Naive thymus-derived CD4-positive, alpha-beta T cell (primary cell): ENCODE results near the gene ST8SIA5. TPM values are rescaled to one million over a fixed set of nuclear protein-coding genes. Genes with fewer than 3 reads are reported as not detected.

Experiments
- ATAC-seq: fragments of 150-1000 bp; cut with Tn5 transposase; 2 replicates; pipeline ENCODE4 v1.10.0; 2021; ENCODE audit warnings: mild to moderate bottlenecking, moderate library complexity
- CTCF ChIA-PET: fragments of 350-600 bp; sonication (Branson Sonifier 250); formaldehyde crosslinking; loops from one replicate; lab custom pipeline; 2021; ENCODE audit warnings: antibody characterized with exemption; lab: Charles Lee
- POLR2A ChIA-PET: fragments of 350-600 bp; sonication (Branson Sonifier 250); formaldehyde crosslinking; loops from one replicate; lab custom pipeline; 2021; ENCODE audit warnings: antibody characterized with exemption, inconsistent platforms; lab: Charles Lee
- DNase-seq, 9 donors: peaks; one replicate each; pipeline versions ENCODE4 v3.0.0 to v3.0.0-alpha.2; 2020 to 2022; ENCODE audit warnings: mixed read lengths in 1 of 9
- H3K27ac ChIP-seq: one replicate; pipeline ENCODE4 v1.7.0; 2013; ENCODE audit warnings: mild to moderate bottlenecking, low read depth, low read length, moderate library complexity
- H3K27me3 ChIP-seq, 2 donors: one replicate each; pipeline ENCODE4 v1.7.0; 2013; ENCODE audit warnings: low read length in 2 of 2, mild to moderate bottlenecking in 2 of 2, moderate library complexity in 2 of 2; ENCODE audit not compliant: control insufficient read depth in 2 of 2, insufficient read depth in 2 of 2
- H3K36me3 ChIP-seq, 3 experiments: 1 replicate in 2 of 3; 2 replicates in 1 of 3; pipeline ENCODE4 v1.7.0; 2013; ENCODE audit warnings: low read length in 3 of 3, mild to moderate bottlenecking in 3 of 3, moderate library complexity in 1 of 3; ENCODE audit not compliant: insufficient read depth in 3 of 3, control insufficient read depth in 2 of 3
- H3K4me1 ChIP-seq, 2 donors: one replicate each; pipeline ENCODE4 v1.7.0; 2013; ENCODE audit warnings: low read length in 2 of 2, mild to moderate bottlenecking in 2 of 2, moderate library complexity in 1 of 2; ENCODE audit not compliant: control insufficient read depth in 2 of 2, insufficient read depth in 2 of 2
- H3K4me3 ChIP-seq: 2 replicates; pipeline ENCODE4 v1.7.0; 2013; ENCODE audit warnings: mild to moderate bottlenecking, low read length
- H3K9me3 ChIP-seq, 3 experiments: 1 replicate in 2 of 3; 2 replicates in 1 of 3; pipeline ENCODE4 v1.7.0; 2013; ENCODE audit warnings: low read length in 3 of 3; ENCODE audit not compliant: control insufficient read depth in 2 of 3
- H3K27ac Mint-ChIP-seq, 9 donors: one replicate each; pipeline ENCODE4 v1.8.0; 2020 to 2022; ENCODE audit warnings: mixed read lengths in 9 of 9, mild to moderate bottlenecking in 8 of 9, moderate library complexity in 5 of 9, inconsistent platforms in 2 of 9
- H3K27me3 Mint-ChIP-seq, 5 donors: one replicate each; pipeline ENCODE4 v1.8.0; 2021 to 2022; ENCODE audit warnings: mixed read lengths in 5 of 5, mild to moderate bottlenecking in 1 of 5
- H3K36me3 Mint-ChIP-seq, 5 donors: one replicate each; pipeline ENCODE4 v1.8.0; 2020 to 2022; ENCODE audit warnings: mixed read lengths in 5 of 5, mild to moderate bottlenecking in 3 of 5, inconsistent platforms in 1 of 5
- H3K4me1 Mint-ChIP-seq, 7 donors: one replicate each; pipeline ENCODE4 v1.8.0; 2020 to 2022; ENCODE audit warnings: mixed read lengths in 7 of 7, mild to moderate bottlenecking in 3 of 7, inconsistent platforms in 1 of 7
- H3K4me3 Mint-ChIP-seq, 10 donors: one replicate each; pipeline ENCODE4 v1.8.0; 2020 to 2022; ENCODE audit warnings: mild to moderate bottlenecking in 10 of 10, mixed read lengths in 10 of 10, moderate library complexity in 6 of 10, inconsistent platforms in 2 of 10
- H3K9me3 Mint-ChIP-seq, 11 donors: one replicate each; pipeline ENCODE4 v1.8.0; 2020 to 2022; ENCODE audit warnings: mixed read lengths in 11 of 11, mild to moderate bottlenecking in 4 of 11, inconsistent platforms in 1 of 11, moderate library complexity in 1 of 11
- intact Hi-C, 2 donors: fragments of 100-400 bp; cut with micrococcal nuclease; formaldehyde crosslinking; loops; one replicate each; pipeline ENCODE4 v1.15.1; 2023
- polyA plus RNA-seq, 2 donors: library from polyadenylated mRNA; unstranded; fragments of 300-500 nt; fragmentation: Illumina TruSeq; gene quantifications; one replicate each; pipeline ENCODE4 v1.2.3, GENCODE V29; 2021
- total RNA-seq, 6 experiments: library from RNA in 5 of 6; stranded (reverse) in 5 of 6; gene quantifications; 1 replicate in 5 of 6; 2 replicates in 1 of 6; pipeline ENCODE4 v1.2.3 and lab custom pipeline; 2021 to 2026

ST8SIA5 gene
- total and polyA plus RNA-seq, 7 experiments from 2014 or later = 0.02 to 0.11 TPM; not detected in 5

- CTCF ChIA-PET = no interaction called here
- no peak overlapping the region for H3K27ac Mint-ChIP-seq
- POLR2A ChIA-PET = no interaction called here
- Histone ChIP-seq H3K36me3 (no peaks in the 10 kb centered on the region), H3K27me3 (peaks cover 0 to 3% of the 10 kb centered on the region in 2 donors), H3K27ac (no peak overlapping the region), H3K9me3 (no peaks in the 10 kb centered on the region), H3K4me1 (no peaks in the 10 kb centered on the region), H3K4me3 (no peak overlapping the region)
- no peaks in the 10 kb centered on the region for H3K36me3 Mint-ChIP-seq
- intact Hi-C loops = loop anchor here in 1 of 2 donors (10.0 kb wide), 1 partner anchor 163 kb away; the partner anchor contains the start of genes KATNAL2 and PIAS2
- peaks cover 0 to 5% (median 0%) of the 10 kb centered on the region in 11 donors for H3K9me3 Mint-ChIP-seq
- peaks cover 5 to 25% (median 13%) of the 10 kb centered on the region in 7 donors for H3K4me1 Mint-ChIP-seq
- ATAC-seq (no peak), DNase-seq (no peak)
- peaks cover 38 to 51% (median 43%) of the 10 kb centered on the region in 5 donors for H3K27me3 Mint-ChIP-seq
- no peak overlapping the region for H3K4me3 Mint-ChIP-seq
Measured at GRCh38 chr18:46751882-46752281, 5.0 kb downstream of the ST8SIA5 start.

- H3K4me1 Mint-ChIP-seq = peaks cover 2 to 20% (median 7%) of the 10 kb centered on the region in 7 donors
- H3K4me3 ChIP-seq = no peak overlapping the region
- H3K36me3 ChIP-seq = no peaks in the 10 kb centered on the region
- H3K4me1 ChIP-seq = no peaks in the 10 kb centered on the region
- DNase-seq (no peak), ATAC-seq (no peak)
- no peak overlapping the region for H3K27ac ChIP-seq
- H3K36me3 Mint-ChIP-seq = no peaks in the 10 kb centered on the region
- ChIA-PET POLR2A (no interaction called here), CTCF (no interaction called here)
- peaks cover 37 to 51% (median 45%) of the 10 kb centered on the region in 5 donors for H3K27me3 Mint-ChIP-seq
- no peak overlapping the region for H3K27ac Mint-ChIP-seq
- H3K4me3 Mint-ChIP-seq = no peak overlapping the region
- H3K9me3 ChIP-seq = no peaks in the 10 kb centered on the region
- no peaks in the 10 kb centered on the region for H3K27me3 ChIP-seq
- H3K9me3 Mint-ChIP-seq = peaks cover 0 to 6% (median 3%) of the 10 kb centered on the region in 11 donors
- intact Hi-C loops = loop anchor here in 1 of 2 donors (10.0 kb wide), 1 partner anchor 164 kb away; the partner anchor contains the start of genes KATNAL2 and PIAS2
Measured at GRCh38 chr18:46750626-46751025, 6.2 kb downstream of the ST8SIA5 start.

- CTCF ChIA-PET = no interaction called here
- Histone ChIP-seq H3K9me3 (no peaks in the 10 kb centered on the region), H3K36me3 (no peaks in the 10 kb centered on the region), H3K4me3 (no peak overlapping the region), H3K4me1 (no peaks in the 10 kb centered on the region), H3K27ac (no peak overlapping the region), H3K27me3 (no peaks in the 10 kb centered on the region)
- POLR2A ChIA-PET = no interaction called here
- Mint-ChIP-seq H3K36me3 (peaks cover 0 to 3% (median 0%) of the 10 kb centered on the region in 5 donors), H3K4me1 (peaks cover 0 to under 1% (median 0%) of the 10 kb centered on the region in 7 donors), H3K27me3 (peaks cover 33 to 55% (median 38%) of the 10 kb centered on the region in 5 donors), H3K27ac (no peak overlapping the region), H3K4me3 (no peak overlapping the region), H3K9me3 (peaks cover 0 to 13% (median 5%) of the 10 kb centered on the region in 11 donors)
- intact Hi-C loops = no loop called here
- DNase-seq = no peak
- ATAC-seq = no peak
Measured at GRCh38 chr18:46748466-46748865, 8.4 kb downstream of the ST8SIA5 start.

- H3K27me3 ChIP-seq = no peaks in the 10 kb centered on the region
- H3K27me3 Mint-ChIP-seq = peaks cover 29 to 62% (median 56%) of the 10 kb centered on the region in 5 donors
- peaks cover 0 to 7% (median 1%) of the 10 kb centered on the region in 5 donors for H3K36me3 Mint-ChIP-seq
- POLR2A ChIA-PET = no interaction called here
- no peaks in the 10 kb centered on the region for H3K4me1 ChIP-seq
- H3K4me3 Mint-ChIP-seq = no peak overlapping the region
- no peaks in the 10 kb centered on the region for H3K4me1 Mint-ChIP-seq
- no peak overlapping the region for H3K27ac ChIP-seq
- DNase-seq (no peak), ATAC-seq (no peak)
- H3K36me3 ChIP-seq = no peaks in the 10 kb centered on the region
- no peak overlapping the region for H3K4me3 ChIP-seq
- intact Hi-C loops = no loop called here
- peaks cover 0 to 13% (median 5%) of the 10 kb centered on the region in 11 donors for H3K9me3 Mint-ChIP-seq
- H3K27ac Mint-ChIP-seq = no peak overlapping the region
- no peaks in the 10 kb centered on the region for H3K9me3 ChIP-seq
- CTCF ChIA-PET = no interaction called here
Measured at GRCh38 chr18:46740046-46740445, 16.8 kb downstream of the ST8SIA5 start.

- Histone ChIP-seq H3K27ac (no peak overlapping the region), H3K27me3 (no peaks in the 10 kb centered on the region), H3K4me1 (no peaks in the 10 kb centered on the region), H3K9me3 (no peaks in the 10 kb centered on the region), H3K36me3 (no peaks in the 10 kb centered on the region), H3K4me3 (no peak overlapping the region)
- ChIA-PET CTCF (no interaction called here), POLR2A (no interaction called here)
- intact Hi-C loops = no loop called here
- Mint-ChIP-seq H3K4me1 (no peaks in the 10 kb centered on the region), H3K27ac (no peak overlapping the region), H3K4me3 (no peak overlapping the region), H3K9me3 (peaks cover 0 to 10% (median 4%) of the 10 kb centered on the region in 11 donors), H3K27me3 (peaks cover 17 to 48% (median 43%) of the 10 kb centered on the region in 5 donors), H3K36me3 (peaks cover 0 to 7% (median 0%) of the 10 kb centered on the region in 5 donors)
- ATAC-seq (no peak), DNase-seq (no peak)
Measured at GRCh38 chr18:46738491-46738890, 18.4 kb downstream of the ST8SIA5 start.

GRCh38 chr18:46736736-46737135 is 20.1 kb downstream of the ST8SIA5 start:
- H3K4me1 ChIP-seq = no peaks in the 10 kb centered on the region

GRCh38 chr18:46736135-46736534 is 20.7 kb downstream of the ST8SIA5 start:
- H3K27ac Mint-ChIP-seq = no peak overlapping the region
- no peaks in the 10 kb centered on the region for H3K9me3 ChIP-seq
- H3K4me3 ChIP-seq = no peak overlapping the region
- peaks cover 0 to 7% (median 0%) of the 10 kb centered on the region in 5 donors for H3K36me3 Mint-ChIP-seq
- H3K27me3 ChIP-seq = no peaks in the 10 kb centered on the region
- H3K36me3 ChIP-seq = no peaks in the 10 kb centered on the region
- H3K4me3 Mint-ChIP-seq = no peak overlapping the region
- H3K27me3 Mint-ChIP-seq = peaks cover 8 to 39% (median 34%) of the 10 kb centered on the region in 5 donors
- DNase-seq (no peak), ATAC-seq (no peak)
- no peak overlapping the region for H3K27ac ChIP-seq
- ChIA-PET POLR2A (no interaction called here), CTCF (no interaction called here)
- no peaks in the 10 kb centered on the region for H3K4me1 ChIP-seq
- intact Hi-C loops = no loop called here
- no peaks in the 10 kb centered on the region for H3K4me1 Mint-ChIP-seq
- peaks cover 0 to 14% (median 5%) of the 10 kb centered on the region in 11 donors for H3K9me3 Mint-ChIP-seq

More at GRCh38 chr18:46736736-46737135, 20.1 kb downstream of the ST8SIA5 start:
- Mint-ChIP-seq H3K27ac (no peak overlapping the region), H3K36me3 (peaks cover 0 to 7% (median 0%) of the 10 kb centered on the region in 5 donors), H3K4me1 (no peaks in the 10 kb centered on the region), H3K9me3 (peaks cover 0 to 8% (median 4%) of the 10 kb centered on the region in 11 donors), H3K4me3 (no peak overlapping the region), H3K27me3 (peaks cover 8 to 43% (median 36%) of the 10 kb centered on the region in 5 donors)
- Histone ChIP-seq H3K4me3 (no peak overlapping the region), H3K27ac (no peak overlapping the region), H3K36me3 (no peaks in the 10 kb centered on the region), H3K9me3 (no peaks in the 10 kb centered on the region), H3K27me3 (no peaks in the 10 kb centered on the region)
- ChIA-PET POLR2A (no interaction called here), CTCF (no interaction called here)
- intact Hi-C loops = no loop called here
- no peak for ATAC-seq
- DNase-seq = no peak
